Activated naive CD4-positive, alpha-beta T cell treated with anti-CD3 and anti-CD28 coated beads, Interleukin-2, amount 50 U/mL, for 24 hours (primary cell): ENCODE measurements around the gene IGF2.
A peak's percentile ranks its signal among the peaks of the same experiment; 100 is the strongest.
"Not testable (repeated sequence)": the region's sequence is repeated elsewhere in the genome, so short reads cannot be mapped to it uniquely, and the experiment has no call there.

ENCODE experiments used
- H3K27ac Mint-ChIP-seq: one replicate; pipeline ENCODE4 v1.8.0; 2021; ENCODE audit warnings: mild to moderate bottlenecking, mixed read lengths
- H3K27me3 Mint-ChIP-seq: one replicate; pipeline ENCODE4 v1.8.0; 2021; ENCODE audit warnings: mixed read lengths
- H3K36me3 Mint-ChIP-seq: one replicate; pipeline ENCODE4 v1.8.0; 2021; ENCODE audit warnings: mixed read lengths
- H3K4me1 Mint-ChIP-seq: one replicate; pipeline ENCODE4 v1.8.0; 2021; ENCODE audit warnings: mixed read lengths
- H3K4me3 Mint-ChIP-seq: one replicate; pipeline ENCODE4 v1.8.0; 2021; ENCODE audit warnings: mild to moderate bottlenecking, mixed read lengths
- H3K9me3 Mint-ChIP-seq: one replicate; pipeline ENCODE4 v1.8.0; 2021; ENCODE audit warnings: mixed read lengths

The IGF2 gene

DNA sequence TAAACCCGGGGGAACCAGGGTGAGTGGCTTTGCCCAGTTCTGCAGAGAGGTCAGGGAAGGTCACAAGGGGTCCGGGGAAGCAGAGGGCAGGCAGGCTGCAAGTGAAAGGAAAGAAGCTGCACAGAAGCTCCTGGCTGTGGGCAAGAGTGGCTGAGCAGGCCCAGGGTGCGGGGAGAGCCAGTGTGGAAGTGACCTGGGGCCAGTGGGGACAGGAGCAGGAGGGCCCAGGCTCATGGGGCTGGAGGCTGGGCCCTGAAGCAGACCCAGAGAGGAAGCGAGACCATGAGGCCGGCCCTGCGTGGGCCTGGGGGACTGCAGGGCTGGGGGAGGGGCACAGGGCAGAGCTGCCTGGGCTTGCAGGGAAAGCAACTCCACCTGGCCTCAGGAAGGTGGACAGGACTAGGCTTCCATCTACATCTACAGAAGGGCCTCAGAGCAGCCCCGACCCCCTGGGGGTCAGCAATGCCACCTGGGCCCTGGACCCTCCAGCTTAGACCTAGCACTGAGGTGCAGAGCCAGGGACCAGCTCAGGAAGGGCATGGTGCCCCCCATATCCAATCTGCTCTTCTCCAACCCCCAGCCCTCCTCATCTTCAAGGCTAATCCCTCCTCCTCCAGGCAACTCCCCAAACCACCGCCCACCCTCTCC lies 11.6 kb downstream of the IGF2 start:
- H3K9me3 Mint-ChIP-seq, result no peaks in the 10 kb centered on the region
- no peaks in the 10 kb centered on the region for H3K4me1 Mint-ChIP-seq
- peak overlapping the region; percentile 19 for H3K27ac Mint-ChIP-seq
- no peaks in the 10 kb centered on the region for H3K36me3 Mint-ChIP-seq
- H3K27me3 Mint-ChIP-seq, result peaks cover 17% of the 10 kb centered on the region
- no peak overlapping the region for H3K4me3 Mint-ChIP-seq

DNA sequence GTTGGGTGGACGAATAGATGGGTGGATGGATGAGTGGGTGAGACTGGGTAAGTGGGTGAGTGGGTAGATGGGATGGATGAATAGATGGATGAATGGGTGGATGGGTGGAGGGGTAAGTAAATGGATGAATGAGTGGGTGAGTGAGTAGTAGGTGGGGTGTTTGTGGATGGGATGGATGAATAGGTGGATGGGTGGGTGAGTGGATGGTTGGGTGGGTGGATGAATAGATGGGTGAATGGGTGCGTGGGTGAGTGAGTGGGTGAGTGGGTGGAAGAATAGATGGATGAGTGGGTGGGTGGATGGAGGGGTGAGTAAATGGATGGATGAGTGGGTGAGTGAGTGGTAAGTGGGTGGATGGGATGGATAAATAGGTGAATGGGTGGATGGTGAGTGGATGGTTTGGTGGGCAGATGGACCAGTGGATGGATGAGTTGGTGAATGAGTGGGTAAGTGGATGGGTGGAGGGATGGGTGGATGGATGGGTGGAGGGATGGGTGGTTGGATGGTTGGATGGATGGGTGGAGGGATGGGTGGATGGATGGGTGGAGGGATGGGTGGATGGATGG lies 12.6 kb downstream of the IGF2 start:
- Mint-ChIP-seq H3K36me3 (no peaks in the 10 kb centered on the region), H3K9me3 (no peaks in the 10 kb centered on the region), H3K4me3 (no peak overlapping the region), H3K27ac (no peak overlapping the region), H3K4me1 (no peaks in the 10 kb centered on the region), H3K27me3 (peaks cover 11% of the 10 kb centered on the region)

DNA sequence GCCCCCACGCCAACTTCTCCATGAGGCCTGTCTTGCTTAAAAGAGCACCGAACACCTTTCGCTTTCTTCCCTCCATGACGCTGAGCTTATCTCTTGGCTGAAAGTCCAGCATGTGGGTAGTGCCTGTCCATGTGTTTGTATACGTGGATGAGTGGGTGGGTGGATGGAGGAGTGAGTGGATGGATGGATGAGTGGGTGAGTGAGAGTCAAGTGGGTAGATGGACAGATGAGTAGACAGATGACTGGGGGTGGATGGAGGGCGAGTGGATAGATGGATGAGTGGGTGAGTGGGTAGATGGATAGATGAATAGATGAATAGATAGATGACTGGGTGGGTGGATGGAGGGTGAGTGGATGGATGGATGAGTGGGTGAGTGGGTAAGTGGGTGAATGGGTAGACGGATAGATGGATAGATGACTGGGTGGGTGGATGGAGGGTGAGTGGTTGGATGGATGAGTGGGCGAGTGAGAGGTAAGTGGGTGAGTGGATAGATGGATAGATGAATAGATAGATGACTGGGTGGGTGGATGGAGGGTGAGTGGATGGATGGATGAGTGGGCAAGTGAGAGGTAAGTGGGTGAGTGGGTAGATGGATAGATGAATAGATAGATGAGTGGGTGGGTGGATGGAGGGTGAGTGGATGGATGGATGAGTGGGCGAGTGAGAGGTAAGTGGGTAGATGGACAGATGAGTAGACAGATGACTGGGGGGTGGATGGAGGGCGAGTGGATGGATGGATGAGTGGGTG lies 14.3 kb downstream of the IGF2 start:
- H3K27me3 Mint-ChIP-seq, result peaks cover 12% of the 10 kb centered on the region
- not testable (repeated sequence) for H3K4me3 Mint-ChIP-seq, H3K4me1 Mint-ChIP-seq, H3K36me3 Mint-ChIP-seq, H3K9me3 Mint-ChIP-seq
- peak overlapping the region; percentile 74 for H3K27ac Mint-ChIP-seq

DNA sequence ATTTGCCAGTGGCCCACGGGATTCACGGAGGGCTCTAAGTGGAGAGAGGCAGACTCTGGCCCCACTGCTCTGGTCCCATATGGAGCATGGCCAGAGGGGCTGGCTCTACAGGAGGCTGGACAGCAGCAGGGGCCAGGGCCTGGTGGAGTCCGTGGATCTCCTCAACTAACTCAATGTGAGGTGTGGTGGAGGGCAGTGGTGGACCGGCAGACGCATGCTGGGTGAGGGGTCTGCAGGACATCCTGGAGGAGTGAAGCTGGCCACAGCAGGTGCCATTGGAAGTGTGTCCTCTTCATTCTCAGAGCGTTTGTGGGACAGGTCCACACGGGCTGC lies 15.6 kb downstream of the IGF2 start:
- Mint-ChIP-seq H3K27me3 (peaks cover 14% of the 10 kb centered on the region), H3K4me1 (no peaks in the 10 kb centered on the region), H3K27ac (no peak overlapping the region), H3K4me3 (no peak overlapping the region), H3K36me3 (no peaks in the 10 kb centered on the region), H3K9me3 (no peaks in the 10 kb centered on the region)

DNA sequence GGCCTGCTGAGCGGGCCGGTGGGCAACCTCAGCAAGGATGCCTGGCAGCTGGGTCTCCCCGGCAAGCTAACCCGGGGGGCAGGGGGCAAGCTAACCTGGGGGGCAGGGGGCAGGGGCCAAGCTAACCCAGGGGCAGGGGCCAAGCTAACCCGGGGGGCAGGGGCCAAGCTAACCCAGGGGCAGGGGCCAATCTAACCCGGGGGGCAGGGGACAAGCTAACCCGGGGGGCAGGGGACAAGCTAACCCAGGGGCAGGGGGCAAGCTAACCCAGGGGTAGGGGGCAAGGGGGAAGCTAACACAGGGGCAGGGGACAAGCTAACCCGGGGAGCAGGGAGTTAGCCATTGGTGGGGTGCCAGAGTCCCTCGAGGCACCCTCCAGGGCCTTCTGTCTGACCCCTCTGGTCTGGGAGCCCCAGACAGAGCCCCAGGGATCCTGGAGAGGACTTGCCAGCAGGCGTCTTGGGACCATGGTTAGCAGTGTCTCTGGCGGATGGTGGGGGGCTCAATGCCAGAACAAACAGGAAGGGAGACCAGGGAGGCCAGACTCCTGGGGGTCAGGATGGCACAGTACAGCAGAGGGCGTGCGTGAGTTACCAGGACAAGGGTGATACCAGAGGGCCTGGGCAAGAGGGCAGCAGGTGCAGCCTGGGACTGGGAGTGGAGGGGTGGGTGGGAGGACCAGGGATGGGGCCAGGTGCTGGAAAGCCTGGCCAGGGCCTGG lies 16.1 kb downstream of the IGF2 start:
- Mint-ChIP-seq H3K4me1 (no peaks in the 10 kb centered on the region), H3K9me3 (no peaks in the 10 kb centered on the region), H3K27ac (no peak overlapping the region), H3K36me3 (no peaks in the 10 kb centered on the region), H3K27me3 (peaks cover 14% of the 10 kb centered on the region), H3K4me3 (no peak overlapping the region)

DNA sequence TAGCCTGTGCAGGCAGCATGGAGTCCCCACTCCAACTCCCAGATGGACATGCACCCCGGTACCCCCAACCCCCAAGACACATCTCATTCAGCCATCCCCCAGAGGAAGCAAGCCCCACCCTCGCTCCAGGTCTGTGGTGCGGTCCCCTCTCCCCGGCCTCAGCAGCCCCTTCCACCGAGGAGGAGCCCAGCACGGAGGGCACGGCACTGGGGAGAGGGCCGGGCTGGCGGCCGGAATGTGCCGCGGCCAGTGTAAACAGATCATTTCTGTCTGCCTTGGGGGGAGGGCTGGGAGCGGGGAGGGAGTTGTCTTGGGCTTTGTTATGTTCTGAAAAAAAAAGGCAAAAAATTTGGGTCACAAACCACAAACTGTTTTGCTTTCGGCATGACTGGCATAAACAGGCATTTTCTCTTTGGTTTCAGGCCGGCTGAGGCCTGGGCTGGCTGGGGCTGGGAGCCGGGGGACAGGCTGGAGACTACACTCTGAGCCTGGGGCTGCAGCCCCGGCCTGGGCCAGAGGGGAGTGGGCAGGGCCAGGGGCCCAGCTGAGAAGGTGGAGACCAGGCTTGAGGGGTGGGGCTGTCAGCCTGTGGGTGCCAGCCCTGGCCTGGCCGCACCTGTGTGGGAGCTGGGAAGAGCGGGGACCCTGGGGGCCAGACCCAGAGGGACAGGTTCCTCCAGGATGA lies 16.8 kb downstream of the IGF2 start:
- no peak overlapping the region for H3K4me3 Mint-ChIP-seq

DNA sequence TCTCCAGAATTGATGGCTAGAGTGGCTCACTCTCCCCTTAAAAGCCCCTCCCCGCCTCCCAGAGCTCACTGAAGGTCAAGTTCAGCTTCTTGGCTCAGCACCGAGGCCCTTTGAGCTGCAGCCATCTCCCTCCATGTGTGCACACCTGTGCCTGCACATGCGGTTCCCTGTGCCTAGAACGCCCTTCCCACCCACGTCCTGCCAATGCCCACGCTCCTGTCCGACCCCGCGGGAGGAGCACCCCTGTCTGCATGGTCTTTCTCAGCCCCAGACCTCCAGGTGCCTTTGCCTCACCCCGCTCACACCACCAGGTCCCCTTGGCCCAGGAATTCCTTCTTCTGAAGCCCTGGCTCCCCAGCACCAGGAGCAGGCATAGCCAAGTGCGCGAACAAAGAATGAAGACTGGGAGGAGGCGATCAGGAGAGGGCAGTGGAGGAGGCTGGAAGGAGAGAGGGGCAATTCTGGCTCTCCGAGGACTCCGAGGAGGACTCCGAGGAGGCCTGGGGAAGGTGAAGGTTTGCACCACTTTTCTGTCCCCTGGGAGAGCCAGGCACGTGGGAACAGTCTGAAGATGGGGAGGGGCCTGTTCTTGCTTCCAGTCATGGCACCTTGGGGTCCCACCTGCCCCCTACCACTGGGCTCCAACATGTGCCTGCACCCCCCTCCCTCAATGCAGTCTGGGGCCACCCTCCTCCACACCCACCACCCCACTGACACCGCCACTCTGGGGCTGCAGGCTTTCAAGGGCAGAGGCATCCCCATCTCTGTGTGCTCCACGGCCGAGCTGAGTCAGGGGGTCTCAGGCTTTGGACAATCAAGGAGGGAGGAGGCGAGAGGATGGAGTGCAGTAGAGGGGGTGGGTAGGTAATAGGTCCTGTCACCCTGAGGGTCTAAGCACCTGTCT lies 17.7 kb downstream of the IGF2 start:
- no peak overlapping the region for H3K4me3 Mint-ChIP-seq
- H3K9me3 Mint-ChIP-seq, result no peaks in the 10 kb centered on the region
- no peak overlapping the region for H3K27ac Mint-ChIP-seq
- peaks cover 14% of the 10 kb centered on the region for H3K27me3 Mint-ChIP-seq
- H3K36me3 Mint-ChIP-seq, result peaks cover 1% of the 10 kb centered on the region
- H3K4me1 Mint-ChIP-seq, result no peaks in the 10 kb centered on the region

More for the DNA sequence above, 16.8 kb downstream of the IGF2 start:
- peaks cover 1% of the 10 kb centered on the region for H3K36me3 Mint-ChIP-seq
- H3K27ac Mint-ChIP-seq, result no peak overlapping the region
- no peaks in the 10 kb centered on the region for H3K4me1 Mint-ChIP-seq
- no peaks in the 10 kb centered on the region for H3K9me3 Mint-ChIP-seq
- peaks cover 14% of the 10 kb centered on the region for H3K27me3 Mint-ChIP-seq

DNA sequence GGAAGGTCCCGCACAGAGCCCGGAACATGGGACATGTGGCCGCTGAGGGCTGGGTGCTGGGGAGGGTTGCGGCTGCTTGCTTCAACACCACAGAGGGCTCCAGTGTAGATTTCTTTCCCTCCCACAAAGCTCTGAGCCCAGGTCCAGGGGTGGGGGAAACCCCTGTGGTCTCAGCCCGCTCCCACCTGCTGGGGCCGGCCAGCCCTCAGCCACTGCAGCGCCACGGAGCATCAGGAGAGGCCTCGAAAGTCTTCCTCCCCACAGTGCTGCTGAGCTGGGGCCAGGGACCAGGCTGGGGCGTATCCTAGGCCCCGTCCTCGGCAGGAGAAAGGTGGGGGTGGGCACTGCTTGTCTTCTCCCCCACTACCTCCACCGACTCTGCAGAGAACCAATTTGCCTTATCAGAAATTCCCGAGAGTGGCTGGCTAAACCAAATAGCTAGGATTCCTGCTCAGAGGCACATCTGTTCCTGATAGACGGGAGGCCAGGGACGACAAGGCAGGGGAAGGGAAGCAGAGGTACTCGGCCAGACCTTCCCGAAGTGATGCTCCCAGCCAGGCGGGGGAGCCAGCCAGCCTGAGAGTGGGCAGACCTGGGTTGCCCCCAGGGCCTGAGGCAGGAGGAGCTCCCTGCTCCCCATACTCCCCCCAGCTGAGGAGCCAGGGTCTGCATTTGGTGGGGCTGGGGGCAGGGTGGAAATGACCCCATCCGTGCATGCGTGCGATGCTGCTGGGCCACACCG lies 18.7 kb downstream of the IGF2 start:
- Mint-ChIP-seq H3K4me1 (no peaks in the 10 kb centered on the region), H3K36me3 (peaks cover 1% of the 10 kb centered on the region), H3K9me3 (no peaks in the 10 kb centered on the region), H3K27me3 (peaks cover 14% of the 10 kb centered on the region), H3K4me3 (no peak overlapping the region), H3K27ac (no peak overlapping the region)

DNA sequence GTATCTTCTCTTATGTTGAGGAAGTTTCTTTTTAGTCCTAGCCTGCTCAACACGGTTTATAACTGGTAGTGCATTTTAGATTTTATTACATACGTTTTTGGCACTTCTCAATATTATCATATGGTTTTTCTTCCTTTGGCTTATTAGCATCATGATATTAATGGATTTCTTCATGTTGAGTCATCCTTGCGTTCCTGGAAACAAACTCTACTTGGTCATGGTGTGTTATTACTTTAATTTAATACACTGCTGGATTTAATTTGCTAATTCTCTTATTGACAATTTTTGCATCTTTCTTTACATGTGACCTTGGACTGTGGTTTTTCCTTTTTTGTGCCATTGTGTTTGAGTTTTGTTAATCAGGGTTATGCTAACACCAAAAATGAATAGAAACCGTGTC lies 20.5 kb downstream of the IGF2 start:
- no peak overlapping the region for H3K4me3 Mint-ChIP-seq
- H3K27me3 Mint-ChIP-seq, result peaks cover 9% of the 10 kb centered on the region
- no peaks in the 10 kb centered on the region for H3K9me3 Mint-ChIP-seq
- no peak overlapping the region for H3K27ac Mint-ChIP-seq
- H3K36me3 Mint-ChIP-seq, result peaks cover 1% of the 10 kb centered on the region
- no peaks in the 10 kb centered on the region for H3K4me1 Mint-ChIP-seq

DNA sequence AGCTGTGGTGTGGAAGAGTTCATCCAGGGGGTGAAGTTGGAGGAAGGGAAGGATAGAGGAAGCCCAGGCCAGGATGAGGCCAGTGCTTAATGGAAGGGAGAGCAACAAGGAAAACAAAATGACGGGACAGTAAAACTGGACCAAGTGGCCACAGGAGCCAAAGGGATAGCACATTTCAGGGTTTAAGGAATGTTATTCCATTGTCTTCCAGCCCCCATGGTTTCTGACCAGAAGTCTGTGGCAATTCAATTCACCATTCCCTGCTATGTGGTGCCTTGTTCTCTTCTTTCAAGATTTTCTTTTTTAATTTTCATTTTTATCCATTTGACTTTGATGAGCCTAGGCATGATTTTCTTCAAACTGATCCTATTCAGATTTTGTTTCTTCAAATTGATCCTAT lies 22.5 kb downstream of the IGF2 start:
- Mint-ChIP-seq H3K4me1 (no peaks in the 10 kb centered on the region), H3K27me3 (peaks cover 6% of the 10 kb centered on the region), H3K36me3 (peaks cover 1% of the 10 kb centered on the region), H3K27ac (no peak overlapping the region), H3K4me3 (no peak overlapping the region), H3K9me3 (no peaks in the 10 kb centered on the region)

DNA sequence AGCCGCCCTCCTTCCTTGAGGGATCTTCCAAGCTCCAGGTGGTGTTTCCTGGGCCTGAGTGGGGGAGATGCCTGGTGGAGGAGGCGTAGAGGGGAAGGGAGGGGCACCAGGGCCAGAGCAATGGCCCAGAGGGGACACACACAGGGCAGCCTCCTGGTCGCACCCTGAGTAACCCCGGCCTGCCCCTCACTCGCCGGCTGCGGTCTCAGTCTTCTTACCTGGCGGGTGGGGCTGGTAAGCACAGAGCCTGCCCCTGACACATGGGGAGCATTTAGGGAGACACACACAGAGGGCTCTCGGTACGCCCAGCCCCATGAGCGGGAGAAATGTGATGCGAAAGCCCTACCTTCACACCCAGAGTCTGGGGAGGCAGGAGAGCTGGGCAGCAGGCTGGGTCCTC lies 23.9 kb downstream of the IGF2 start:
- H3K9me3 Mint-ChIP-seq, result no peaks in the 10 kb centered on the region
- peaks cover 4% of the 10 kb centered on the region for H3K27me3 Mint-ChIP-seq
- no peak overlapping the region for H3K4me3 Mint-ChIP-seq
- H3K4me1 Mint-ChIP-seq, result no peaks in the 10 kb centered on the region
- H3K36me3 Mint-ChIP-seq, result peaks cover 1% of the 10 kb centered on the region
- H3K27ac Mint-ChIP-seq, result no peak overlapping the region

DNA sequence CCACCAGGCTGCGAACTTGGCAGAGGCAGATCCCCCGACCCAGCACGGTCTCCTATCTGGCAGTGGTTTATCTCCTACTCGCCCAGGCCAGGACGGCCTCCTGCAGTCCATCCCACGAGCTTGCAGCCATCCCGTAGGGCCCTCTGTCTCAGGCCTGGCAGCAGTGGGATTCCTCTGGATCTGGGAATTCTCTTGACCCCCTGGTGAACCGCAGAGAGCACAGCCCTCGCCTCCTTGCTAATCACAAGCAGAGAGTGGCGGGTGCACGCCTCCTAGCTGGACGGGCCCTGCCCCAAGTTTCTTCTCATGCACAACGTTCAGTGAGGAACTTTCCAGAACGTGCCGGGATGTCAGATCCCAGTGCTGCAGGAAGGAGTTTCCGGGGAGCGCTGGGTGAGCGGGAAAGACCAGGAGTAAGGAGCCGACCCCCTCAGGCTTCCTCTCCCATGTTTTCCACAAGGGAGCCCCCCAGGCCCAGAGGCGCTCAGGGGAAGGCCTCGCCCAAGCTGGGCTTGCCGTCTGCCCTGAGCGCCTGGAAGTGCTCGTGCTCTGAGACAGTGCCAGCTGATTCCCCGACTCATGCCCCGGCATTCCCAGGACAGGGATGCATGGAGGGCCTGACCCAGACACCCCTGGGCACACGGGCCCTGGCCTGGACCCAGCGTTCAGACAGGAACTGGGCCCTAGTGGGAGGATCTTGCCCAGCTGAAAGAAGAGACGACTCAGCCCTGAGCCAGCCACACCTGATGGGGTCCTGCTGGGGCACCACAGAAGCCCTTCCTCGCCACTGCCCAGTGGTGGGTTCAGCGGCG lies 24.6 kb downstream of the IGF2 start:
- no peaks in the 10 kb centered on the region for H3K27me3 Mint-ChIP-seq
- no peak overlapping the region for H3K27ac Mint-ChIP-seq
- H3K36me3 Mint-ChIP-seq, result peaks cover 1% of the 10 kb centered on the region
- no peak overlapping the region for H3K4me3 Mint-ChIP-seq
- H3K4me1 Mint-ChIP-seq, result no peaks in the 10 kb centered on the region
- no peaks in the 10 kb centered on the region for H3K9me3 Mint-ChIP-seq

DNA sequence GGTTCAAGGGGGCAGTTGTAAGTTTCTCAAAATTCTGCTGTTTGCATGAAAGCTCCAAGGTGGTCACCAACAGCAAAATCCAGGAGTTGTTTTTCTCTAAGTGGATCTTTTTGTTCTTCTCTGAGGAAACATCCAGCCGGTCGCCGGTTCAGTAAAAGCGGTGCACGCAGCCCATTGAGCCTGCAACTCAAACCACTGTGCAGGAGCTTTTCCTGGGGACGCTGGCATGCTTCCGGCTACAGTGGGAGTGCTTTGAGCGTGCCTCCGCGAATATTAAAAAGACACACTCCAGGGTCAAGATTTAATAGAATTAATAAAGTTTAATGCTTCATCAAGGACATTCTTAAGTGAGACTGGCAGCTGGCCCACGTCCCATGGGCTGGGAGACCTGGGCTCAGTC lies 25.4 kb downstream of the IGF2 start:
- Mint-ChIP-seq H3K27ac (no peak overlapping the region), H3K9me3 (no peaks in the 10 kb centered on the region), H3K4me1 (no peaks in the 10 kb centered on the region), H3K4me3 (no peak overlapping the region), H3K27me3 (no peaks in the 10 kb centered on the region), H3K36me3 (peaks cover 1% of the 10 kb centered on the region)

DNA sequence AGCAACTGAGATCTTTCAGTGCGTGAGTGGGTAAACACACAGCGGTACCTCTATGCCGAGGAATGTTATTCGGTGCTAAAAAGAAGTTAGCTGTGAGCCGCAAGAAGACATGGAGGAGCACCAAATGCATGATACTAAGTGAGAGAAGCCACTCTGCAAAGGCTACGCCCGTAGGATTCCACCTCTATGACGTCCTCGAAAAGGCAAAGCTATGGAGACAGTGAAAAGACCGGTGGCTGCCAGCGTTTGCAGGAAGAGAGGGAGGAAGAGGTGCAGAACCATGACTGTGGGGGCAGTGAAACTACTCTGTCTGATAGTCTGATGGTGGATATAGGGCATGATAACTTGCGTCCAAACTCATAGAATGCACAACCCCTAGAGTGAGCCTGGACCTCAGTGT lies 28.7 kb downstream of the IGF2 start:
- no peaks in the 10 kb centered on the region for H3K9me3 Mint-ChIP-seq
- H3K4me1 Mint-ChIP-seq, result no peaks in the 10 kb centered on the region
- no peaks in the 10 kb centered on the region for H3K27me3 Mint-ChIP-seq
- H3K36me3 Mint-ChIP-seq, result no peaks in the 10 kb centered on the region
- H3K27ac Mint-ChIP-seq, result no peak overlapping the region
- no peak overlapping the region for H3K4me3 Mint-ChIP-seq
